Uterus (tissue), 4 donors: ENCODE data around the gene SMPX. TPM values are rescaled to one million over a fixed set of nuclear protein-coding genes. Genes with fewer than 3 reads are reported as not detected.

Experiments used
- DNase-seq, 2 donors: peaks; one replicate each; pipeline ENCODE4 v3.0.0-alpha.2; 2019 to 2020
- H3K27ac ChIP-seq, 2 donors: fragments of 200-600 bp; sonication (generic); 1 replicate in 1 of 2; 2 replicates in 1 of 2; pipeline ENCODE4 v1.5.1; 2016 to 2018
- H3K27me3 ChIP-seq, 2 donors: fragments of 200-600 bp; sonication (generic); one replicate each; pipeline ENCODE4 v1.5.1; 2018 to 2019; ENCODE audit warnings: control low read depth in 1 of 2
- H3K36me3 ChIP-seq, 2 donors: fragments of 200-600 bp; sonication (generic); one replicate each; pipeline ENCODE4 v1.5.1; 2019; ENCODE audit warnings: control low read depth in 1 of 2
- H3K4me1 ChIP-seq, 2 donors: fragments of 200-600 bp; sonication (generic); one replicate each; pipeline ENCODE4 v1.5.1; 2018 to 2019; ENCODE audit warnings: control low read depth in 1 of 2
- H3K4me3 ChIP-seq, 2 donors: fragments of 200-600 bp; sonication (generic); 1 replicate in 1 of 2; 2 replicates in 1 of 2; pipeline ENCODE4 v1.5.1; 2018 to 2019; ENCODE audit warnings: mild to moderate bottlenecking in 1 of 2
- H3K9me3 ChIP-seq, 2 donors: fragments of 200-600 bp; sonication (generic); one replicate each; pipeline ENCODE4 v1.5.1; 2019; ENCODE audit warnings: control low read depth in 1 of 2
- CTCF ChIP-seq, 4 experiments: fragments of 200-600 bp in 2 of 4; fragments of 450-650 bp in 2 of 4; sonication (generic) in 2 of 4; IDR thresholded peaks; one replicate each; pipeline ENCODE4 v1.5.1; 2016 to 2019; ENCODE audit warnings: antibody characterized with exemption in 4 of 4, mild to moderate bottlenecking in 2 of 4, moderate library complexity in 1 of 4
- POLR2A ChIP-seq, 2 donors: fragments of 450-650 bp; IDR thresholded peaks; one replicate each; pipeline ENCODE4 v1.6.1; 2016; ENCODE audit warnings: antibody characterized with exemption in 2 of 2, mild to moderate bottlenecking in 1 of 2, moderate library complexity in 1 of 2
- intact Hi-C: fragments of 100-400 bp; cut with DNase I; formaldehyde crosslinking; loops from one replicate; pipeline ENCODE4 v1.15.1; 2023; ENCODE audit warnings: low total_unique reads
- total RNA-seq, 4 donors: library from RNA; depleted of rRNA in 3 of 4; stranded (reverse); fragments of >200 nt in 3 of 4; gene quantifications; one replicate each; pipeline versions ENCODE4 v1.1.0 to v1.2.4, GENCODE V29; 2014 to 2023
- donor health status: DM: yes; HTN: yes; CAD: no.

Gene SMPX
- total RNA-seq, 4 donors from 2014 or later = 0.62 to 1.2 TPM; not detected in 2

GRCh38 chrX:21660156-21660555, 97.8 kb downstream of the SMPX start:
- Histone ChIP-seq H3K27ac (no peak overlapping the region), H3K4me3 (no peak overlapping the region), H3K9me3 (no peaks in the 10 kb centered on the region), H3K27me3 (peaks cover 0 to 5% of the 10 kb centered on the region in 2 donors), H3K36me3 (no peaks in the 10 kb centered on the region), H3K4me1 (no peaks in the 10 kb centered on the region)
- no peak for TF ChIP-seq POLR2A (IDR thresholded peaks at IDR 0.05)
- intact Hi-C loops = no loop called here
- no peak for DNase-seq

- Histone ChIP-seq H3K27me3 (peaks cover 0 to 5% of the 10 kb centered on the region in 2 donors), H3K4me1 (no peaks in the 10 kb centered on the region), H3K27ac (no peak overlapping the region), H3K4me3 (no peak overlapping the region), H3K36me3 (no peaks in the 10 kb centered on the region), H3K9me3 (no peaks in the 10 kb centered on the region)
- intact Hi-C loops = no loop called here
- TF ChIP-seq POLR2A (IDR thresholded peaks at IDR 0.05) = no peak
- TF ChIP-seq CTCF (IDR thresholded peaks at IDR 0.05) = no peak
- no peak for DNase-seq
Measured at GRCh38 chrX:21659320-21659719, 98.6 kb downstream of the SMPX start.

DNA sequence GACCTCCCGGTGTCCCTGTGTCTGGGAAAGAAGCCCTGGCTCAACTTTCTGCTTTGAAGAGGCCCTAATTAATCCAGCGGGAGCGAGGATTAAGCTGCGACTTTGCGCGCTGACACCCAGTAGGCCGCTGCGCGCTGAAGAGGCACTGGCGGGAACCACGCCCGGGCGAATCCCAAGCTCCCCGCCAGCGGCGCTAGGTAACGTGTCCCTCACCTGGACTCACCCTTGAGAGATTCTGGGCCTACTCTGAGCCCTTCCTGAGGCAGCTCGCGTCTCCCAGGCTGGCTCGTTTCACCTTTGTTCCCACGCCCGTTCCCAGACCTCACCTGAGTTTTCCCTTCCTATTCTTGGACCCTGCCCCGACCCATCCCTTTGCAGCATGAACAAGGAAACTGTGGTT, 99.2 kb downstream of the SMPX start:
- TF ChIP-seq POLR2A (IDR thresholded peaks at IDR 0.05) = no peak
- TF ChIP-seq CTCF (IDR thresholded peaks at IDR 0.05) = no peak
- Histone ChIP-seq H3K4me1 (no peaks in the 10 kb centered on the region), H3K27me3 (peaks cover 0 to 5% of the 10 kb centered on the region in 2 donors), H3K4me3 (no peak overlapping the region), H3K9me3 (no peaks in the 10 kb centered on the region), H3K27ac (no peak overlapping the region), H3K36me3 (no peaks in the 10 kb centered on the region)
- intact Hi-C loops = no loop called here
- DNase-seq = no peak

- H3K9me3 ChIP-seq = no peaks in the 10 kb centered on the region
- TF ChIP-seq POLR2A (IDR thresholded peaks at IDR 0.05) = no peak
- peaks cover 0 to 5% of the 10 kb centered on the region in 2 donors for H3K27me3 ChIP-seq
- no peak within 1 kb of the TSS for H3K4me3 ChIP-seq
- no peaks in the 10 kb centered on the region for H3K36me3 ChIP-seq
- H3K4me1 ChIP-seq = no peaks in the 10 kb centered on the region
- no peak for DNase-seq
- H3K27ac ChIP-seq = no peak within 1 kb of the TSS
- intact Hi-C loops = no loop called here
Measured at GRCh38 chrX:21658152-21658737, 99.7 kb downstream of the SMPX start, which contains the start of gene KLHL34. KLHL34 (minus strand) TSS chrX:21658330; CDS start chrX:21657788, 542 bp downstream.

DNA sequence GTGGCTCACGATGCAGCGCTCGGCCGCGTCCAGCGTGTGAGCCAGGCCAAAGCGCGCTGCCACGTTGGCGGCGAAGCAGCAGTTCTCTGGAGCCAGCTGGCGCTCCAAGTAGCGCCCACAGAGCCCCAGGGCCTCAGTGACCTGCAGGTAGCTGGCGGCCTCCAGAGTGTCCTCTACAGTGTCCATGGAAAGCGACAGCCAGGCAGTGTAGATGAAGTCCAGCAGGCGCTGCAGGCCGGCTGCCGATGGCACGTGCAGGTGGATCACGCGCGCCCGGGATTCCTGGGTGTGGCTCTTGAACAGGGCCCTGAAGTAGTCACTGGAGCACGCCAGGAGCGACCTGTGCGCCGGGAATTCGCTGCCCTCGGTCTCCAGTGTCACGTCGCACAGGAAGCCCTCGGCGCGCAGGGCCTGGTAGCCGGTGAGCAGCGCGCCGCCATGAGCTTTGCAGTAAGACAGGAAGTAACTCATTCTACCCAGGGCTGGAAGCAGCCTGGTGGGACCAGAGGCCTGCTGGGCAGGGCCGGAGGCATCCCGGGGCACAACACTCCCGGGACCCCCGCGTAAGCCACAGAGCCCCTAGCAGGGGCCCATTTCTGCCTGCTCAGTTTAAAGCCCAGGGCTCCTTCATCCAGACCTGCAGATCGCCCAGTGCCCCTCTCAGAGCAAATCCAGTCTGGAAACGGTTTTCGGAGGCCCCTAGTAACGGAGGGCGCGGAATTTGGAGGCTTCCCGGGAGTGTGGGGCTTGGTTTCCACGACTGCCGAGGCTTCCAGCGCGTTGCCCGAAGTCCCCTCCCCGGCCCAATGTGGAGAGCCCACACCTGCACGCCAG, 100.4 kb downstream of the SMPX start:
- H3K27ac ChIP-seq = no peak overlapping the region
- H3K4me1 ChIP-seq = no peaks in the 10 kb centered on the region
- no peak for DNase-seq
- TF ChIP-seq CTCF (IDR thresholded peaks at IDR 0.05) (no peak), POLR2A (IDR thresholded peaks at IDR 0.05) (no peak)
- peaks cover 0 to 5% of the 10 kb centered on the region in 2 donors for H3K27me3 ChIP-seq
- intact Hi-C loops = no loop called here
- H3K36me3 ChIP-seq = no peaks in the 10 kb centered on the region
- no peaks in the 10 kb centered on the region for H3K9me3 ChIP-seq
- no peak overlapping the region for H3K4me3 ChIP-seq
